AG20443 (cell line): Measurements from ENCODE around the gene PPP2R2C.

ENCODE experiments used
- DNase-seq: peaks from one replicate; pipeline ENCODE4 v3.0.0; 2012; ENCODE audit warnings: low spot score, mixed read lengths

Gene PPP2R2C

DNA sequence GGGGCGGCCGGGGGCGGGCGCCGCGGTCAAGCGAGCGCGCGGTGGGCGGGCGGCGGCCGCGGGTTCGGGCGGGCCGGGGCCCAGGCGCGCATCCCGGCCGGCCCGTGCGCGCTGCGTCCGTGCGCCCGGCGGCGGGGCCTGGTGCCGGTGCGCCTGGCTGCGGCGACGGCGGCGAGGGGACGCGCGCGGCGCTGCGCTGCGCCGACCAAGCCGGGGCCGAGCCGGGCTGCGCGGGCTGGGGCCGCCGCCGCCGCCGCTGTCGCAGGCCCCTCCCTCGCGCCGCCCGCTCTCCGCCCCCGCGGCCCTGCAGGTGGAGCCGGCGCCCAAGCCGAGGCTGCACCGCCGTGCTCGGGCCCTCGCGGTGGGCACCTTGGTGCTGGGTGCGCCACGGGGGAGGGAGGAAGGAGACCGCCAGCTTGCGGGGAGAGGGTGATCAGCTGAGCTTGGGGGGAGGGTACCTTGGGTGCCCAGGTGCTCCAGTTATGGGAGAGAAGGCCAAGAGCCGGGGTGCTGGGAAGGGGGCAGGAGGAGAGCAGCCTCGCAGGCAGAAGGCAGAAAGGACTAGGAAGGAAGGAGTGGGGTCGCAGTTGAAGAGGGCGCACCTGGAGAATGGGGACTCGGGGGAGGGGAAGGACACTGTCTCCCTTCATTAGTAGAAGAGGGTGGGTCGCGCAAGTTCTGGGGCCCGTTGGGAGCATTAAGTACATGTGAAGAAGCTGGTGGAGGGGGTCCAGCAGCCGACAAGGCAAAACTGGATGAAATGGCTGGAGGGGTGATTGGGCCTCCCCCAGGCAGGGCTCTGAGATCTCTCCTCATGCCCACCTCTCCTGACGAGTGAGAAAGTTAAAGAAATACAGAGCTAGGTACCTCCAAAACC, at the start of gene PPP2R2C:
TSS of gene PPP2R2C (minus strand) at position 228 of the 877 bp plus-strand sequence. CDS start 385 bp downstream, outside the sequence.
- DNase-seq = no peak

GRCh38 chr4:6520978-6521377, 48.6 kb upstream of the PPP2R2C start:
- DNase-seq = no peak

DNA sequence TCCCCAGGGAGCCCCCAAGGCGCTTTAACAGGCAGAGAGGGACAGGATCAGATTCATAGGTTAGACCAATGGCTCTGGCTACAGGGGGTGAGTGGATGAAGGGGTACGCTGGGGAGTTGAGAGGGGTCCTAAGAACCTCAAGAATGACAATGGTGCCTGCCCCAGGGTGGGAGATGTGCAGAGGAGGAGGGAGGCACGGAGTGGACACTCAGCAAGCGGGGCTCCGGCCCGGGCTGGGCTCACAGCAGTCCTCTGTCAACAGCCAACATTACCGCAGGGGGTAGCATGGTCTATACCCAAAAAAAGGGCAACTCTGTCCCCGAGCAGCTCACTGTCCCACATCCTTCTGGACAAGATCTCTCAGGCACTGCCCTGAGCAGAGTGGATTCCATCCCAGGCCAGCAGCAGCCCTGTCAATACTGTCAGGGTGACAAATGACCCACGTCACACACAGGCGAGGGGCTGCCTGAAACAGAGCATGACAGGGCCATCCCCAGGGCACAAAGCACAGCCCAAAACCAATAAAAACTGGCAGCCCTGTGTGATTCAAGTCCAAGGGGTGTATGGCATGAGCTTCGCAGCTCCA, 47.7 kb upstream of the PPP2R2C start:
- DNase-seq = no peak

DNA sequence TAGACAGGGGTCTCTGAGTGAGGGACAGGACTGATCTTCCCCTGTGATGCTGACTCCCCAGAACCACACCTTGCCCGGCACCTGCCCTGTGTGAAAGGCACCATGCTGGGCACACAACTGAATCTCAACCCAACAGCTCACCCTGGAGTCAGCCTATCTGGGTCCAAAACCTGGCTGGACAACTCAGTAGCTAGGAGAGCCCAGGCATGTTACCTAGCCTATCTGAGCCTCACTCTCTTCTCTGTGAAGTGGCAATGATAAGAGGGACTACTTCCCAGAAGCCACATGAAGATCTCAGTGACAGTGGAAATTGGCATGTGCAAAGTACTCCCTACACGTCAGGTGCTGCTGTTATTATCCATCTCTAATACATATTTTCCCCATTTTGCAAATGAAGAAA, 44.8 kb upstream of the PPP2R2C start:
- DNase-seq = no peak

DNA sequence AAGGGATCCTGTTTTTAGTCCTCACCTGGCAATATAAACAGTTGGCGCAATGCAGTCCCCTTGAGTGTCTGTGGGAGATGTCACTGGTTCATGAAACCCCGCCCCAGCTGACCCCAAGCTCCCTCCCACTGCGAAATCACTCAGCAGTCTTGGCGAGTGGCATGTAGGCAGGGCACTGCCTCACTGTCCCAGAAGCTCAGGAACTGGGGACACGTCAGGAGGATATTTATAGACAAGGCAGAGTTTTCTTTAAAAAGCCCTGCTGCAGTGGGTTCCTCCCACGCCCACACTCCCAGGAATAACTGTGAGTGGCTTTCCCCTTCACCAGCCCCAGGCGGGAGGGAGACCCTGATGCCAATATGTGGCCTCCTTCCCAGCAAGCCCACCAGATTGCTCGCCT, 44.3 kb upstream of the PPP2R2C start:
- no peak for DNase-seq

DNA sequence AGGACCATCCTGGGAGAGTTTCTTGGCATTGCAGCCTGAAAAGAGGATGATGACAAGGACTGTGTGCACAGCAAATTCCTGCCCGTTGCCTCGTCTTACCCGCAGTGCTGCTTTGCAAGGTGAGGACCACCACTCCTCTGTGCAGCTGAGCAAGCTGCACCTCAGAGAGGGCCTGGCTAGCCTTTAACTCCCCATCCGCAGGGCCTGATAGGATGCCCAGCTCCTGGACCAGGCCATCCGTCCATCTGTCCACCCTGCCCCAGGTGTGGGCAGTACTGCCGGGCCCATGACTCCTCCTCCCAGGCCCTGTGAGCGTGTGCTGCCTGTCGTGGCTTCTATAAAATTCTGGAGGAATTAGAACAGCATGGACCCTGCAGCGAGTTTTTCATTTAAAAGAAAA, 43.9 kb upstream of the PPP2R2C start:
- DNase-seq = no peak

- no peak for DNase-seq
Measured at GRCh38 chr4:6513678-6514077, 41.3 kb upstream of the PPP2R2C start.

DNA sequence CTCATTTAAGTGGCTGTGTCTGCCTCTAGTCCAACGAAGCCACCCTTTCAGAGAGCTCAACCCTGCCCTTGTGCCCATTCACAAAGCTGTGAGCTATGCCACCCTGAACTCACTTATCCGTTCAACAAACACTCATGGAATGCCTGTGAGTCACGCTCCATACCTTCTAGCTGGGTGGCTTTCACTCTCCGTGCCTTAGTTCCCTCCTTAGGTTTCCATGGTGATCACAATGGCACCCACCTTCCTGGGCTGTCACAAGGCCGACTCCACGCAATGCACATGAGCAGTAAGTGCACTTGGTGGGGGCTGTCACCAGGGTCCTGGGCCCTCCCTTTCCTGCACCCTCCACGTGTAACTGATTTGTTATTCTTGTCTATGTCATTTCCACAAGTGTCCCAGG, 37.2 kb upstream of the PPP2R2C start:
- no peak for DNase-seq

GRCh38 chr4:6507345-6507744, 34.9 kb upstream of the PPP2R2C start:
- DNase-seq = no peak

GRCh38 chr4:6506616-6507140, 34.3 kb upstream of the PPP2R2C start:
- DNase-seq = no peak

DNA sequence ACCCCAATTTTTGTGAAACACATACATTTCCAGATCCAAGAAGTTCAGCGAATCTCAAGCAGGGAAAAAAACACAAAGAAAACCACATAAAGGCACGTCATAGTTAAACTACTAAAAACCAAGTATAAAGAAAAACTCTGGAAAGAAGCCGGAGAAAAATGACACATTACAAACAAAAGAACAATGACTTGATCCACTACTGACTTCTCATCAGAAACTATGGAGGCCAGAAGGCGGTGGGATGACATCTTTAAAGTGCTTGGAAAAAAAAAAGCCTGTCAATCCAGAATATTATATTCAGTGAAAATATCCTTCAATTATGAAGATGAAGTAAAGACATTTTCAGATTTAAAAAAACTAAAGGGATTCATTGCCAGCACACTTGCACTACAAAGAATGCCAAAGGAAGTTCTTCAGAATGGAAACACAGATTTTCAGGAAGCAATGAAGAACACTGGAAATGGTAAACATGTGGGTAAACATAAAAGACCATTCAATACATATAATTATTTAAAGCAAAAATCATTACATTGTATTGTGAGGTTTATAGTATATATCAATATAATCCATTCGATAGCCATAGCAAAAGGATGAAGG, 32.6 kb upstream of the PPP2R2C start:
- DNase-seq = no peak

DNA sequence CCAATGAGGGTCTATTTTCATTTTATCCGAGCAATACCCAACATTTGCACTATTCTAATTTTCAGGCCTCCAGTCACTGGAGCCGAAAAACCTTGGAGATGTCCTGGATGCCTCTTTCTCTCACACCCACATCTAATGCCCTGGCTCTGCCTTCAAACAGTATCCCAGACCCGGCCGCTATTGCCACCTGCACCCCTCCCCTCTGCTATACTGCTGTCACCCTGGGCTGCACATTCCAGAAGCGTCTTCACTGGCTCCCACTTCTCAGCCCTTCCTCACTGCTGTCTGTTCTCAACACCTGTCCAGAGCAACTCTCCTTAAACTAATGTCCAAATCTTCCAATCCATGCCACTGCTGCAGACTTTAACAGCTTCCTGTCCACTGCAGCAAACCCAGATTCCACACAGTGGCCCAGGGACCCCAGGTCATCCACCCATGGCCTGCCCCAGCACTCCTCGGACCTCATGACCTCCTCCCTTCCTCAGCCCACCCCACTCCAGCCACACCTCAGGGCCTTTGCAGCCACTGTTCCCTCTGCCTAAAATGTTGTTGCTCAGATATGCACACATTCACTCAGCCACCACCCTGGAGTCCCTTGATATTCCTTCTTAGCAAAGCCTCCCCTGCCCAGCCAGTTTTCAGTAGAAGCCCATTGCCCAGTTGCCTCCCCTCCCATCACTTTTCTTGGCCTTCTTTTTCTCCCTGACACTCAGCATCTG, 30.5 kb upstream of the PPP2R2C start:
- no peak for DNase-seq

DNA sequence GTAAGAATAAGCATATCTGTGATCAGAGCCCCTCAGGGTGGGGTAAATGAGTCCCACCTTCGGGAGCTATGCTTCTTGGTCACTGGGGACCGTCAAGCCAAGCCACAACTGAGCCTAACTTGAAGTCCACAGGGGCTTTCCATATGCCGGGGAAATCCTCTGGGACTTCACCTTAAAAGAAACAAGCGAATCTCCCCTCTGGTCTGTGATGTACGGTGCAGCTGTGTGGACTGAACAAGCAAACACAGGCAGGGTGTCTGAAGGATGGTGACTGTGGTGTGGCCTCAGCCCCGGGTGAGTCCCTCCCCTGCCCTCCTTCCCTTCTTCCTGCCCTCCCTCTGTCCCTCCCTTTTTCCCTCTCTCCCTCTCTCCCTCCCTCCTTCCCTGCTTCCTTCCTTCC, 29.7 kb upstream of the PPP2R2C start:
- DNase-seq = no peak

GRCh38 chr4:6501171-6501570, 28.8 kb upstream of the PPP2R2C start:
- DNase-seq = no peak

DNA sequence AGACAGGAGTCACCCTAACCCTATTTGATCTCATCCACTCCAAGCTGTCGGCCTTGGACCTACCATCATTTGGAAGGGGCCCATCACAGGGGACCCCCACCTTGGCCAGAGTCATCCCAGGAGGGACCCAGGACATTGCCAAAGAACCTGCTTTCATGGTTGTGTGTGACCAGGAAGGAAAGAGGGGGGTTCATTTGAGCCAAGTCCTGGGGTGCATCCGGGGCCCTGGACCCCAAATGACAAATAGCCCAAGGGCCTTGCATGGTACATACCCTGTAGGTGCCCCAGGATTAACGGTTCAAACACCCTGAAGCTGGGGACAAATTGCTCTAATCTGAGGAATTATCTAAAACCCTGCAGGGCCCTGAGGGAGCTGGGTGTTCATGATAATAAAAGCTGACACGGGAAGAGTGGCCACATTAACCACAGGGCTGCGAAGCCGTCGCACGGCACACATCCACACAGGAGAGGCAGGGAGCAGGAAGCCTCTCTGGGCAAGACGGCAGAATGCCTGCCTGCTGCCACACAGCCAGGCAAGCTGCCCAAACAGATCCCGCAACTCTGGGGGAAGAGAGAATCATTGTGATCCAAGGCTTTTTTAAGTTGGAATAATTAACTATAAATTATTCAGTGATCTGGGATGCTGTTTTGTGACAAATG, 28.2 kb upstream of the PPP2R2C start:
- no peak for DNase-seq

- no peak for DNase-seq
Measured at GRCh38 chr4:6499238-6499600, 26.8 kb upstream of the PPP2R2C start.

DNA sequence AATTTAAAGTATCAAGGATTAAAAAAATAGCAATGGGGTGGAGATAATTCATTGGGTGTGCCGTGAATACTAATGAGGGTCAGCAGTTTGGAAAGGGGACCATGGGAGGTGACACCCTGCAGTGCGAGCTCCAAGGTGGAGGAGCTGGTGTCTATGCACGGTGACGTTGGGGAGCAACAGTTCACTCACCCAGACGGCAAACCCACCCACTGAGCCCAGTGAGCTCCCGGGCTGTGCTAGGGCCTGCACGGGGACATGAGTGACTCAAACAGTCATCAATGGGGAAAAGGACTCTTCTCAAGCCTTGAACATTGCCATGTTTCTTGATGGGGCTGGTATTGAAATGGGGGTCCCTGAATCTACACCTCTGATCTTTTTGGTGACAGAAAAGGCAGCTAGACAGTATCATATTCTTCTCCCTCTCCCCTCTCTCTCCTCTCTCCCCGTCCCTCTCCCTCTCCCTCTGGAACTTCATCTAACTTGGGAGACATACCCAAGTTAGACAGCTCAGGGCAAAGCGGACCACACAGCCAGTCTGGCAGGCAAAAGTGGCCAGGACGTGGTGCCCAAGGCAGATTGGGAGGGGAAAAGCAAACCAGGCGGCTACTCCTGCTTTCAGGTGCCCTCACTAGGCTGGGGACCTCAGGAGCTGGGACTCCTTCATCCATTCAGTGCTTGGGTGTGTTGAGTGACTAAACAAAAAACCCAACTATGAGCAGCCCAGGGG, 26.3 kb upstream of the PPP2R2C start:
- DNase-seq = no peak

GRCh38 chr4:6497796-6498195, 25.4 kb upstream of the PPP2R2C start:
- DNase-seq = no peak

DNA sequence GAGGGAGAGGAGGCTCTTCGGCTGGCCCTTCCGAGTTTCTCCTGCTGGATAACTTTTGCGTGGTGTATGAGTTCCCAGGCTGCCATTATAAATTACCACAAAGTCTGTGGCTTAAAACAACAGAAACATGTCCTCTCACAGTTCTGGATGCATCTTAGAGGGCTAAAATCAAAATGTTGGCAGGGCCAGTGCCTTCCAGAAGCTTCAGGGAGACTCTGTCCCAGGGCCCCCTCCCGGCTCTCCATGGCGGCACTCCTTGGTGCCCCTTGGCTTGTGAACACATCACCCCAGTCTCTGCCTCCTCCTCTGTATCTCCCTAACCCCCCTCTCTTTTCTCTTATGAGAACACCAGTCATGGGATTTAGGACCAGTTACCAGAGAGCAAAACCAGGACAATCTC, 23.3 kb upstream of the PPP2R2C start:
- DNase-seq = no peak

DNA sequence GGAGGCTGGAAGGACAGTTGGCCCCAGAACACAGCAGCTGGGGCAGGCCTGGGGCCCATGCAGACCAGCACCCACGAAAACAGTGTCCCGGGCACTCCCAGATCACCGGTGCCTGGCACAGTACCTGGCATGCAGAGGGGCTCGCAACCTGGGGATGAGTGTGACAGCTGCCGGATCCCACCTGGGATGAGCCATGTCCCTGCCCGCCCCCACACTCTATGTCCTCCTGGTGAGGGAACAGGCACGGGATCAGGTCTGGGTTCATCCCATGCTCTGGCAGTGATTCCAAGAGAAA, 22.8 kb upstream of the PPP2R2C start:
- no peak for DNase-seq
